Sigmoid colon (tissue), 7 donors: ENCODE measurements around the gene LY6G6F. TPM values are rescaled to one million over a fixed set of nuclear protein-coding genes. Genes with fewer than 3 reads are reported as not detected.

Experiments used
- DNase-seq: peaks from one replicate; pipeline ENCODE4 v3.0.0-alpha.2; 2019
- H3K27ac ChIP-seq, 4 donors: fragments of 200-600 bp; sonication (generic); one replicate each; pipeline ENCODE4 v1.5.1; 2016 to 2019; ENCODE audit warnings: mild to moderate bottlenecking in 1 of 4
- H3K27me3 ChIP-seq, 3 donors: fragments of 200-600 bp; sonication (generic); one replicate each; pipeline ENCODE4 v1.5.1; 2019; ENCODE audit warnings: mild to moderate bottlenecking in 1 of 3
- H3K36me3 ChIP-seq, 4 donors: fragments of 200-600 bp; sonication (generic); one replicate each; pipeline ENCODE4 v1.5.1; 2016 to 2019
- H3K4me1 ChIP-seq, 4 donors: fragments of 200-600 bp; sonication (generic); one replicate each; pipeline ENCODE4 v1.5.1; 2017 to 2019
- H3K4me3 ChIP-seq, 4 donors: fragments of 200-600 bp; sonication (generic); one replicate each; pipeline ENCODE4 v1.5.1; 2017 to 2019; ENCODE audit warnings: mild to moderate bottlenecking in 2 of 4, moderate library complexity in 1 of 4
- H3K9me3 ChIP-seq, 4 donors: fragments of 200-600 bp in 3 of 4; sonication (generic) in 3 of 4; one replicate each; pipeline versions ENCODE4 v1.5.1 to v1.6.1; 2013 to 2019
- CTCF ChIP-seq, 4 experiments: fragments of 450-650 bp in 3 of 4; fragments of 200-600 bp in 1 of 4; IDR thresholded peaks; one replicate each; pipeline ENCODE4 v1.5.1; 2016 to 2019; ENCODE audit warnings: antibody characterized with exemption in 4 of 4, mild to moderate bottlenecking in 3 of 4, moderate library complexity in 2 of 4
- EP300 ChIP-seq, 4 donors: sonication (generic); formaldehyde crosslinking; IDR thresholded peaks; one replicate each; pipeline ENCODE4 v1.6.1; 2017; ENCODE audit warnings: antibody characterized with exemption in 4 of 4
- POLR2A ChIP-seq, 2 donors: fragments of 450-650 bp; IDR thresholded peaks; one replicate each; pipeline ENCODE4 v1.6.1; 2016; ENCODE audit warnings: antibody characterized with exemption in 2 of 2, mild to moderate bottlenecking in 2 of 2, moderate library complexity in 2 of 2
- POLR2AphosphoS5 ChIP-seq, 4 donors: sonication (generic); formaldehyde crosslinking; IDR thresholded peaks; one replicate each; pipeline ENCODE4 v1.6.1; 2017; ENCODE audit warnings: antibody characterized with exemption in 4 of 4
- WGBS, 2 donors: extraction: QIAGEN DNeasy Blood & Tissue Kit; methylation state at CpG; one replicate each; pipeline ENCODE4 v1.1.7; 2013; 5-methylcytosine and 5-hydroxymethylcytosine counted together
- intact Hi-C: fragments of 100-400 bp; cut with DNase I; formaldehyde crosslinking; loops from one replicate; pipeline ENCODE4 v1.15.1; 2023
- polyA plus RNA-seq, 3 donors: library from polyadenylated mRNA; stranded (reverse); fragments of 200-250 nt; gene quantifications; one replicate each; pipeline ENCODE4 v1.2.3, GENCODE V29; 2013
- total RNA-seq, 4 donors: library from RNA; depleted of rRNA; stranded (reverse); fragments of >200 nt; gene quantifications; one replicate each; pipeline ENCODE4 v1.1.0, GENCODE V29; 2016
- donor health status: healthy with polysubstance abuse.
- donor health status: Bipolar disorder and iron deficiency.
- donor health status: healthy.

LY6G6F gene
- total and polyA plus RNA-seq, 7 donors: not detected

DNA sequence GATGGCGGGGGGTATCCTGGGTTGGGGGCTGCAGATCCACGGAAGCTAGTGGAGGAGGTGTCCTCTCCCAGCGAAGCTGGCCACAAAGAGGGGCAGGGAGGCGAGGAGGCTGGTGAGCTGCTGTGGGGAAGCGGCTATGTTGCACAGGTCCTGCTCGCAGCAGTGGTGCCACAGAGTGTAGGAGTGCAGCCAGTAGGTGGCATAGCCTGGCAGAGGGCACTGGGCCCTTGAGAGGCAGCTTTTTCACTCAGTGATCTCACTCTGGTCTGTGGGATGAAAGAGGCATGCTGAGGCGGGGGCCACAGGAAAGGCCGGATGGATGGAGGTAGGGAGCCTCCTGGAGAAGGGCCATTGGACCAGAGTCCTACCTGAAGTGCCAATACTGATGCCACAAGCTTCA lies 5.6 kb downstream of the LY6G6F start:
- Histone ChIP-seq H3K4me1 (peaks cover 0 to 11% (median 10%) of the 10 kb centered on the region in 4 donors), H3K4me3 (no peak overlapping the region), H3K27ac (no peak overlapping the region), H3K27me3 (no peaks in the 10 kb centered on the region), H3K9me3 (no peaks in the 10 kb centered on the region), H3K36me3 (no peaks in the 10 kb centered on the region)
- no peak for TF ChIP-seq EP300 (IDR thresholded peaks at IDR 0.05)
- no peak for TF ChIP-seq CTCF (IDR thresholded peaks at IDR 0.05)
- TF ChIP-seq POLR2A (IDR thresholded peaks at IDR 0.05): no peak
- TF ChIP-seq POLR2AphosphoS5 (IDR thresholded peaks at IDR 0.05): no peak
- WGBS, 2 donors: 81 to 83% methylated on average over 8 of the region's 8 CpGs
- no peak for DNase-seq
- intact Hi-C loops: no loop called here

- no peak overlapping the region for H3K27ac ChIP-seq
- H3K4me1 ChIP-seq: peaks cover 0 to 11% (median 10%) of the 10 kb centered on the region in 4 donors
- 51 to 66% methylated on average over 4 of the region's 4 CpGs for WGBS, 2 donors
- no peaks in the 10 kb centered on the region for H3K27me3 ChIP-seq
- no peak overlapping the region for H3K4me3 ChIP-seq
- no peaks in the 10 kb centered on the region for H3K9me3 ChIP-seq
- no peak for DNase-seq
- H3K36me3 ChIP-seq: no peaks in the 10 kb centered on the region
- intact Hi-C loops: no loop called here
- TF ChIP-seq POLR2A (IDR thresholded peaks at IDR 0.05) (no peak), EP300 (IDR thresholded peaks at IDR 0.05) (no peak), CTCF (IDR thresholded peaks at IDR 0.05) (no peak), POLR2AphosphoS5 (IDR thresholded peaks at IDR 0.05) (no peak)
These were observed 6.8 kb downstream of the LY6G6F start for GRCh38 chr6:31713465-31713864.

DNA sequence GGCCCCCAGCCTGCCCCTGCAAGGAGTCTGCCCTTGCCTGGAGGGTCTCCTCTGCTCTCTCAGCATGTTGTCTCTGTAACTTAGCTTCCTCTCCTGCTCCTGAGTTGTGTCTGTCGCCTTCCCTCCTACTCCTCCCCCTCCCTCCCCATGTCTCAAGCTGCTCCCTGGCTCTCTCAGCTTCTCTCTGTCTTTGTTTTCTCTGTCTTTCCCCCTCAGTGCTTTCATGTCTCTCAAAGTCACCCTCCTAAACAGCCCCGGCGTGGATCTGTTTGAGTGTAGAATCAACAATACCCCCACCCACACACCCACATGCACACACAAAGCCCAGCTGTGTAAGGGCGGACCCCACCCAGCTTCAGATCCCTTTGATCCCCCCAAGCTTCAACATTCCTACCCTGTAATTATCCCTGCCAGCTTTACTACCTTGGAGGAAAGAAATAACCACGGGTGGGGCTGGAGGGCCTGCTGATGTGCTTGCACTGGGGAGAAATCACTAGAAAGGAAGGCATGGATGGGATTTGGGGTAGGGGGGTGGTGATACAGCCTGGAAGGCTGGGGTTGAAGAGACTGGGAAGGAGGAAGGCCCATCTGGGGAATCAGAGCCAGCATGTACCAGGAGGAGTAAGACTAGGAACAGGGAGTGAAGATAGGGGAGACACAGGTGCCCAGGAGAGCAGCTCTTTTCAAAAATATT lies 7.5 kb downstream of the LY6G6F start:
- no peak overlapping the region for H3K4me3 ChIP-seq
- H3K36me3 ChIP-seq: no peaks in the 10 kb centered on the region
- H3K9me3 ChIP-seq: no peaks in the 10 kb centered on the region
- peaks cover 0 to 11% (median 10%) of the 10 kb centered on the region in 4 donors for H3K4me1 ChIP-seq
- intact Hi-C loops: no loop called here
- TF ChIP-seq CTCF (IDR thresholded peaks at IDR 0.05) (no peak), EP300 (IDR thresholded peaks at IDR 0.05) (no peak), POLR2AphosphoS5 (IDR thresholded peaks at IDR 0.05) (no peak), POLR2A (IDR thresholded peaks at IDR 0.05) (no peak)
- 8 to 42% methylated on average over 5 of the region's 5 CpGs for WGBS, 2 donors
- no peak for DNase-seq
- no peaks in the 10 kb centered on the region for H3K27me3 ChIP-seq
- peak overlapping the region in 1 of 4 donors; percentile 74 for H3K27ac ChIP-seq

- H3K9me3 ChIP-seq: no peaks in the 10 kb centered on the region
- intact Hi-C loops: no loop called here
These were observed 8.6 kb downstream of the LY6G6F start, which contains the start of gene LY6G6D for GRCh38 chr6:31715022-31715958. LY6G6D (plus strand) TSS chr6:31715348; CDS start chr6:31715356, 8 bp downstream.

More at GRCh38 chr6:31715022-31715958, 8.6 kb downstream of the LY6G6F start, which contains the start of gene LY6G6D:
- H3K36me3 ChIP-seq: no peaks in the 10 kb centered on the region
- H3K4me1 ChIP-seq: peaks cover 0 to 11% (median 10%) of the 10 kb centered on the region in 4 donors
- H3K27me3 ChIP-seq: no peaks in the 10 kb centered on the region
- WGBS, 2 donors: 78% methylated on average over 16 of the region's 16 CpGs
- DNase-seq: no peak
- TF ChIP-seq POLR2A (IDR thresholded peaks at IDR 0.05) (no peak), EP300 (IDR thresholded peaks at IDR 0.05) (no peak), CTCF (IDR thresholded peaks at IDR 0.05) (no peak), POLR2AphosphoS5 (IDR thresholded peaks at IDR 0.05) (no peak)
- H3K27ac ChIP-seq: peak within 1 kb of the TSS in 3 of 4 donors; percentile 71 to 74 (median 72)
- no peak within 1 kb of the TSS for H3K4me3 ChIP-seq
